ENCODE data around the gene TCF23. TPM values are rescaled to one million over a fixed set of nuclear protein-coding genes. Genes with fewer than 3 reads are reported as not detected.
"Not testable (repeated sequence)": the region's sequence is repeated elsewhere in the genome, so short reads cannot be mapped to it uniquely, and the experiment has no call there.

TCF23 gene
- total RNA-seq, 4 donors from 2014 or later = 0.13 TPM; not detected in 3

GRCh38 chr2:27118525-27119329 lies 30.1 kb upstream of the TCF23 start, which contains the start of gene CGREF1:
Gene CGREF1 (minus strand): TSS chr2:27119128. CDS start chr2:27104366, 14,762 bp downstream.
- Histone ChIP-seq H3K4me1 (peaks cover 0 to 24% (median 5%) of the 10 kb centered on the region in 3 donors), H3K36me3 (no peaks in the 10 kb centered on the region), H3K27ac (no peak within 1 kb of the TSS), H3K9me3 (no peaks in the 10 kb centered on the region), H3K4me3 (peak within 1 kb of the TSS in 1 of 2 donors; percentile 50), H3K27me3 (peaks cover 40% of the 10 kb centered on the region)
- no peak for TF ChIP-seq CTCF (IDR thresholded peaks at IDR 0.05)
- no peak for TF ChIP-seq EP300 (IDR thresholded peaks at IDR 0.05)
- TF ChIP-seq POLR2AphosphoS5 (IDR thresholded peaks at IDR 0.05) = no peak
- no peak for TF ChIP-seq POLR2A (IDR thresholded peaks at IDR 0.05)
- WGBS, 2 donors (ENCODE audit: low coverage in 1 of 2) = 26% methylated on average over 6 of the region's 84 CpGs; no CpG with 5 or more reads in 1 of the 2 donors
- ATAC-seq = peak; percentile 35

- peak overlapping the region in 1 of 2 donors; percentile 50 for H3K4me3 ChIP-seq
Measured at GRCh38 chr2:27119330-27119670, 29.5 kb upstream of the TCF23 start.

GRCh38 chr2:27121906-27122305 lies 26.9 kb upstream of the TCF23 start:
- 88 to 100% methylated on average over 1 to 2 of the region's 2 CpGs for WGBS, 2 donors (ENCODE audit: low coverage in 1 of 2)
- Histone ChIP-seq H3K27me3 (peaks cover 29% of the 10 kb centered on the region), H3K4me1 (peaks cover 0 to 28% (median 5%) of the 10 kb centered on the region in 3 donors), H3K36me3 (no peaks in the 10 kb centered on the region), H3K9me3 (no peaks in the 10 kb centered on the region), H3K4me3 (no peak overlapping the region), H3K27ac (no peak overlapping the region)
- no peak for ATAC-seq
- TF ChIP-seq POLR2A (IDR thresholded peaks at IDR 0.05) = no peak
- no peak for TF ChIP-seq POLR2AphosphoS5 (IDR thresholded peaks at IDR 0.05)
- TF ChIP-seq EP300 (IDR thresholded peaks at IDR 0.05) = no peak
- no peak for TF ChIP-seq CTCF (IDR thresholded peaks at IDR 0.05)

More at GRCh38 chr2:27119330-27119670, 29.5 kb upstream of the TCF23 start:
- H3K4me1 ChIP-seq = peaks cover 0 to 28% (median 5%) of the 10 kb centered on the region in 3 donors
- not testable (repeated sequence) for H3K9me3 ChIP-seq, ATAC-seq, H3K36me3 ChIP-seq, H3K27ac ChIP-seq
- H3K27me3 ChIP-seq = peaks cover 40% of the 10 kb centered on the region
- 73% methylated on average over 7 of the region's 8 CpGs; no CpG with 5 or more reads in 1 of the 2 donors for WGBS, 2 donors (ENCODE audit: low coverage in 1 of 2)

- H3K27ac ChIP-seq = no peak overlapping the region
- H3K4me3 ChIP-seq = peak overlapping the region in 1 of 2 donors; percentile 69
- no peaks in the 10 kb centered on the region for H3K36me3 ChIP-seq
- peaks cover 0 to 28% (median 5%) of the 10 kb centered on the region in 3 donors for H3K4me1 ChIP-seq
- H3K27me3 ChIP-seq = peaks cover 20% of the 10 kb centered on the region
- ATAC-seq = no peak
- 82 to 91% methylated on average over 4 of the region's 7 CpGs for WGBS, 2 donors (ENCODE audit: low coverage in 1 of 2)
- H3K9me3 ChIP-seq = no peaks in the 10 kb centered on the region
- TF ChIP-seq POLR2AphosphoS5 (IDR thresholded peaks at IDR 0.05) (no peak), EP300 (IDR thresholded peaks at IDR 0.05) (no peak), CTCF (IDR thresholded peaks at IDR 0.05) (no peak), POLR2A (IDR thresholded peaks at IDR 0.05) (no peak)
Measured at GRCh38 chr2:27122791-27123190, 26.0 kb upstream of the TCF23 start.

GRCh38 chr2:27123302-27124150 lies 25.3 kb upstream of the TCF23 start, which contains the start of gene ABHD1:
Gene ABHD1 (plus strand): TSS chr2:27123815. CDS start chr2:27123949, 134 bp downstream.
- no peaks in the 10 kb centered on the region for H3K9me3 ChIP-seq
- H3K4me3 ChIP-seq = peak within 1 kb of the TSS; percentile 44 to 69
- peaks cover 0 to 21% (median 2%) of the 10 kb centered on the region in 3 donors for H3K4me1 ChIP-seq
- ATAC-seq = peak; percentile 81
- peaks cover 13% of the 10 kb centered on the region for H3K27me3 ChIP-seq
- peak within 1 kb of the TSS in 3 of 4 donors; percentile 27 to 62 (median 55) for H3K27ac ChIP-seq
- no peaks in the 10 kb centered on the region for H3K36me3 ChIP-seq
- TF ChIP-seq POLR2A (IDR thresholded peaks at IDR 0.05) (peak in 1 of 2 donors; percentile 30), EP300 (IDR thresholded peaks at IDR 0.05) (no peak), POLR2AphosphoS5 (IDR thresholded peaks at IDR 0.05) (no peak), CTCF (IDR thresholded peaks at IDR 0.05) (peak in 1 of 4 experiments; percentile 27)
- WGBS, 2 donors (ENCODE audit: low coverage in 1 of 2) = 6 to 7% methylated on average over 16 to 19 of the region's 47 CpGs

All from gastroesophageal sphincter (tissue), 4 donors.